Kidney (tissue), 14 donors: ENCODE data around the gene C16orf74. TPM values are rescaled to one million over a fixed set of nuclear protein-coding genes. Genes with fewer than 3 reads are reported as not detected.

Source experiments
- DNase-seq, 5 donors: peaks; one replicate each; pipeline ENCODE4 v3.0.0-alpha.2; 2013 to 2020
- FAIRE-seq: peaks from 2 replicates; lab custom pipeline; 2012; peaks lifted over from hg19 to GRCh38; lab: Jason Lieb, UNC
- H3K27ac ChIP-seq, 2 donors: one replicate each; pipeline ENCODE4 v1.7.0; 2013; ENCODE audit warnings: low read depth in 2 of 2, low read length in 2 of 2, inconsistent platforms in 1 of 2
- H3K27me3 ChIP-seq: one replicate; pipeline ENCODE4 v1.7.1; 2013; ENCODE audit warnings: low read length, inconsistent platforms; ENCODE audit not compliant: control insufficient read depth, insufficient read depth
- H3K36me3 ChIP-seq, 3 donors: one replicate each; pipeline versions ENCODE4 v1.7.0 to v1.7.1; 2013; ENCODE audit warnings: low read length in 3 of 3, control low read depth in 1 of 3, inconsistent platforms in 1 of 3; ENCODE audit not compliant: insufficient read depth in 3 of 3, control insufficient read depth in 2 of 3
- H3K4me1 ChIP-seq, 3 donors: one replicate each; pipeline versions ENCODE4 v1.7.0 to v1.7.1; 2013; ENCODE audit warnings: low read length in 3 of 3, inconsistent platforms in 1 of 3, low read depth in 1 of 3; ENCODE audit not compliant: control insufficient read depth in 2 of 3, insufficient read depth in 2 of 3
- H3K4me3 ChIP-seq, 3 donors: one replicate each; pipeline versions ENCODE4 v1.7.0 to v1.8.1; 2013; ENCODE audit warnings: low read length in 3 of 3, control low read depth in 1 of 3, inconsistent platforms in 1 of 3
- H3K9ac ChIP-seq, 3 donors: one replicate each; pipeline versions ENCODE4 v1.7.0 to v1.7.1; 2013; ENCODE audit warnings: low read length in 3 of 3, control low read depth in 1 of 3, inconsistent platforms in 1 of 3
- H3K9me3 ChIP-seq, 3 donors: one replicate each; pipeline versions ENCODE4 v1.7.0 to v1.7.1; 2013; ENCODE audit warnings: low read length in 3 of 3, control low read depth in 1 of 3, inconsistent platforms in 1 of 3; ENCODE audit not compliant: control insufficient read depth in 2 of 3, insufficient read depth in 1 of 3
- CTCF ChIP-seq: IDR thresholded peaks from 3 replicates; pipeline ENCODE4 v1.5.1; 2012; ENCODE audit warnings: mild to moderate bottlenecking, moderate library complexity, borderline replicate concordance; ENCODE audit not compliant: insufficient read depth; ENCODE audit errors: extremely low read depth
- intact Hi-C: fragments of 100-400 bp; cut with DNase I; formaldehyde crosslinking; loops from one replicate; pipeline ENCODE4 v1.11.1; 2022
- polyA plus RNA-seq: library from polyadenylated mRNA; stranded (reverse); fragments of 350-450 nt; fragmentation: Illumina TruSeq; extraction: RNeasy Lipid Tissue Mini Kit (QIAGEN cat#74804); gene quantifications from one replicate; pipeline ENCODE4 v1.2.3, GENCODE V29; 2014; ENCODE audit warnings: low read depth, low replicate concordance; ENCODE audit not compliant: insufficient read depth
- total RNA-seq: library from RNA; stranded (reverse); fragmentation: NEBNext Ultra II Directional; extraction: Animal tissue kit (Norgen Biotek cat#: 25700); gene quantifications from one replicate; pipeline ENCODE4 v1.2.1, GENCODE V29; 2021
- donor health status: control.
- donor health status: control.
- donor health status: control.
- donor health status: control.
- donor health status: control.
- donor health status: DM: yes; HTN: yes; CAD: no.
- donor health status: Normal renal cell carcinoma (clear cell type).

The C16orf74 gene
- total and polyA plus RNA-seq, 2 donors from 2014 or later, result 3.5 to 4.6 TPM

- intact Hi-C loops, result no loop called here
- H3K27ac ChIP-seq, result no peak overlapping the region
- no peak for TF ChIP-seq CTCF
- FAIRE-seq (no peak), DNase-seq (no peak)
- H3K36me3 ChIP-seq, result no peaks in the 10 kb centered on the region
- no peaks in the 10 kb centered on the region for H3K4me1 ChIP-seq
- no peaks in the 10 kb centered on the region for H3K27me3 ChIP-seq
- H3K4me3 ChIP-seq, result no peak overlapping the region
- no peaks in the 10 kb centered on the region for H3K9me3 ChIP-seq
- H3K9ac ChIP-seq, result no peak overlapping the region
These were observed 11.8 kb downstream of the C16orf74 start for GRCh38 chr16:85738923-85739715.

GRCh38 chr16:85736921-85737320, 14.0 kb downstream of the C16orf74 start:
- intact Hi-C loops, result no loop called here
- FAIRE-seq (no peak), DNase-seq (no peak)
- Histone ChIP-seq H3K4me1 (no peaks in the 10 kb centered on the region), H3K27me3 (no peaks in the 10 kb centered on the region), H3K27ac (no peak overlapping the region), H3K9me3 (no peaks in the 10 kb centered on the region), H3K9ac (no peak overlapping the region), H3K4me3 (no peak overlapping the region), H3K36me3 (no peaks in the 10 kb centered on the region)
- no peak for TF ChIP-seq CTCF

GRCh38 chr16:85735946-85736345, 14.9 kb downstream of the C16orf74 start:
- Histone ChIP-seq H3K4me1 (no peaks in the 10 kb centered on the region), H3K9me3 (no peaks in the 10 kb centered on the region), H3K27me3 (no peaks in the 10 kb centered on the region), H3K4me3 (no peak overlapping the region), H3K36me3 (no peaks in the 10 kb centered on the region), H3K9ac (no peak overlapping the region), H3K27ac (no peak overlapping the region)
- FAIRE-seq (no peak), DNase-seq (no peak)
- TF ChIP-seq CTCF, result no peak
- intact Hi-C loops, result no loop called here
